Left forelimb (tissue), 1 donor: Measurements from ENCODE around the gene DDX10.
"Not testable (repeated sequence)": the region's sequence is repeated elsewhere in the genome, so short reads cannot be mapped to it uniquely, and the experiment has no call there.

Experiments
- DNase-seq: peaks from one replicate; pipeline ENCODE4 v3.0.0-alpha.2; 2018; ENCODE audit warnings: low spot score

DDX10 gene

GRCh38 chr11:108823960-108824359 lies 159.1 kb downstream of the DDX10 start:
- not testable (repeated sequence) for DNase-seq

GRCh38 chr11:108824545-108824944 lies 159.7 kb downstream of the DDX10 start:
- no peak for DNase-seq

DNA sequence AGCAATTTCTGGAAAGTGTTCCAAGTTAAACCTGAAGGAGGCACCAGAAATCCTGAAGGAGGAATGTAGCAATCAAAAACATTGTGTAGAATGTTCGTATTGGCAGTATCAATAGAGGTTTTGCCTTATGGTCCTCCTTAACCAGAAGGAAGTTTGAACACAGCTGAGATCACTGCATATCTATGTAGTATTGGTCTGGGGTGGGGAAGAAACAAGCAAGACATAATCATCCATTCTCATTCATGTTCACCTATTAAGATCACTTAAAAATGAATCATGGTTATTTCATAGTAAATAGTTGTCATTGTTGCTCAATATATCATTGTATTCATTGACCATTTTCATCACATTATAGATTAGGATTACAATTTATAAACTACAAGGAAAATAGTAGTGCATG lies 160.5 kb downstream of the DDX10 start:
- DNase-seq, result no peak

GRCh38 chr11:108826136-108826535 lies 161.3 kb downstream of the DDX10 start:
- no peak for DNase-seq

GRCh38 chr11:108835624-108836023 lies 170.8 kb downstream of the DDX10 start:
- DNase-seq, result no peak

- DNase-seq, result no peak
These were observed 171.7 kb downstream of the DDX10 start for GRCh38 chr11:108836541-108836940.

- no peak for DNase-seq
These were observed 173.4 kb downstream of the DDX10 start for GRCh38 chr11:108838102-108838791.

DNA sequence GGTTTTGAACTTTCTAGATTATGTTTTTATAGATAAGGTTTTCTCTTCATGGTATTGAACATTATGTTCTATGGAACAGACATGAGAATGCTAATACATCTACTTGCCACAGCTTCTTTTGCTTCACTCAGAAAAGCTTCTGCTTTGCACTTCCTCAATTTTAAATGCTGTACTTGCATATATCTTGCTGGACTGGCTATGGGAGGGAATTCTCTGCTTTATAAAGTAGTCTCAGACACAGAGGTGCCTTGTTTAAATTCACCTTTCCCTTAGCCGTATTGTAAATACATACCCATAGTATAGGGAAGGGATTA lies 173.9 kb downstream of the DDX10 start:
- DNase-seq, result no peak

- no peak for DNase-seq
These were observed 181.1 kb downstream of the DDX10 start for GRCh38 chr11:108846009-108846408.

DNA sequence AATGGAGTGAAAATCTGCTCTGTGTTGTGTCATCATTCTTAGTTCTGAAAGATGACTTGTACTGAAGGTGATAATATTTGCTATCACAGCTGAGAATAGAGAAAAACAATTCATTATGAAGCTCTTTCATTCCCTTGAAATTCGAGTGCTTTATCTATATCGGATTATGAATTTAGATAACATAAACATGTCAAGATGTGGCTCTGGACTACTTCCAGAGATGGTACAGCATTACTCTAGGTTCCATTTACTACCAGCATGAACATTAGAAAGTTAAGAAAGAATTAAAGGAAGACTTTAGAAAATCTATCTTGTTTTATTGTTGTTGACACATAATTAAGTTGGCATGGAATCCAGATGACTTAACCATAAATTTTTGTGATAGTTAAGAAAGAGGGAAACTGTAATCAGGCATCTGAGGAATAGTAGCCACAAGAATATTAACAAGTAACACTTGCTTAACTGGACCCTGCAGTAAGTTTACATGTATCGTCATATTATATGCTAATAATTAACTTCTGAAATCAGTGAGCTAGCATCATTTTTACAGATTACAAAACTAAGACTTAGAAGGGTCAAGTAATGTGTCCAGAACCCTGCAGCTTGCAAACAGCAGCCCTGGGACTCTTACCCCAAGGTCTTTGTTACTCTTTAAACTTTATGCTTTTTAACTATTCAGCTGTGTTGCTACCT lies 182.6 kb downstream of the DDX10 start:
- DNase-seq, result no peak

- no peak for DNase-seq
These were observed 186.9 kb downstream of the DDX10 start for GRCh38 chr11:108851781-108852180.

GRCh38 chr11:108852701-108853100 lies 187.8 kb downstream of the DDX10 start:
- DNase-seq, result no peak

DNA sequence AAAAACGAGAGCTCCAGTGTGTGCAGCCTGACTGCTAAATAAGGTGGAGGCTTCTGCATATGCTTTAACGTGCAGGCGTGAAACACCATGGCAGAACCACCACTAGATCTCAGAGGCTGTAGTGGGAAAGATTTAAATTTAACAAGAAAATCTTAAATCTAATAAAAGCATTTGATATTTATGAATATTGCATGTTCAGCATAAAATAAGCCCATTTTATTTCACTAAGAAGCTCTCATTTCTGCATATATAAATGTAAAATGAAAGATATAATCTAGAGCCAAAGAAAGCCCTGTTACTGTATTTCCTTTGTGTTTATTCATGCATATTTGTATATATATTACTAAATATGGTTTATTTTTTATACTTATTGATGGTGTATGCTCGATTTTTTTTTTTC lies 188.3 kb downstream of the DDX10 start:
- no peak for DNase-seq

- no peak for DNase-seq
These were observed 189.0 kb downstream of the DDX10 start for GRCh38 chr11:108853864-108854263.

GRCh38 chr11:108854346-108854745 lies 189.5 kb downstream of the DDX10 start:
- no peak for DNase-seq

DNA sequence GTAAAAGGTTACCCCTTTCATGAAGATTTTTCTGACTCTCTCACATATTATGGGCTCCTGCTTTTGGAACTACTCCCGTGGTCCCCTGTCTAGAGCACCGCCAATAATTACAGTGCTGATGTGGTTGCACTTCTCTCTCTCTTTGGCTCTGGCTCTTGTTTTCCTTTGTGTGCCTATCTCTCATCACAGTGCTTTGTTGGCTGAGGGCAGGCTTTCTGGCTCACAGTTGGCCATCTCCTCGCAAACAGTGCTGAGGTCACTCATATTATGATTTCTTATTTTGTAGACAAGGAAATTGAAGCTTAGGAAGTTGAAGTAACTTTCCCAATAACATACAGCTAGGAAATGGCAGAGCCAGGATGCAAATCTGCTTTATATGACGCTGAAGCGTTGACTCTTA lies 192.5 kb downstream of the DDX10 start:
- DNase-seq, result no peak

- no peak for DNase-seq
These were observed 193.8 kb downstream of the DDX10 start for GRCh38 chr11:108858622-108859021.

DNA sequence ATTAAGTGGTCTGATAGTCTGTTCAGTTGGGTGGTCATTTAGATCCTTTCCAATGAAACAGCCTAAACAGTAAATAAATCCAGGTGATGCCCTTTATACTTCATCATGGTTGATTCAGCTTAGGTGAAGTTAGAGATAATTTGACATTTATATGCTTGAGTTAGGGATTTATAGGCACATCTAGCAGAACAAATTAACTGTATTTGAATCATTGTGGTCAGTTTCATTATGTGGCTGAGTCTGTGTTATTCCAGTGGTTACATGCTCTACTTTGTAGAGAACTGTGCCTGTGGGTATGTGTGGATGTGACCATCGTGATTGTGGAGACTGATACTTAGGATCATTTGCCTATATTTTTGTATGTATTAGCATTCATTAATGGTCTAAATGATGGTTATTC lies 194.6 kb downstream of the DDX10 start:
- DNase-seq, result no peak

- DNase-seq, result no peak
These were observed 198.7 kb downstream of the DDX10 start for GRCh38 chr11:108863528-108863927.

GRCh38 chr11:108865406-108865805 lies 200.5 kb downstream of the DDX10 start:
- DNase-seq, result no peak

DNA sequence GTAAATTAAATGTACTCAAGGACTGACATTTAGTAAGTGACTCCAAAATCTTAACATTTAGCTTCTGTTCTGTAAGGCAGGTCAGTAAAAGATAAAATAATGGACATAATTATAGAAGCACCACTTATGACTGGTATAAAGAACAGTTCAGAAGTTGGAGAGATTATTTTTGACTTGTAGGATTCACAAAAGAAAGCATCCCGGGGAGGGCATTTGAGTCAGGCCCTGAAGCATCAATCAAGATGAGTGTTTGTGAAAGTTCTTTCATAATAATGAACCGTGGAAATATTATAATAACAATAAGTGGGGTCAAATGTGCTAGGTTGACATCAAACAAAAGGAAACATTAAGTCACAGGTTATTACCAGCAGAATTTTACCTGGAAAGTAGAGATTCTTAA lies 201.9 kb downstream of the DDX10 start:
- no peak for DNase-seq

GRCh38 chr11:108870373-108871020 lies 205.6 kb downstream of the DDX10 start:
- no peak for DNase-seq

DNA sequence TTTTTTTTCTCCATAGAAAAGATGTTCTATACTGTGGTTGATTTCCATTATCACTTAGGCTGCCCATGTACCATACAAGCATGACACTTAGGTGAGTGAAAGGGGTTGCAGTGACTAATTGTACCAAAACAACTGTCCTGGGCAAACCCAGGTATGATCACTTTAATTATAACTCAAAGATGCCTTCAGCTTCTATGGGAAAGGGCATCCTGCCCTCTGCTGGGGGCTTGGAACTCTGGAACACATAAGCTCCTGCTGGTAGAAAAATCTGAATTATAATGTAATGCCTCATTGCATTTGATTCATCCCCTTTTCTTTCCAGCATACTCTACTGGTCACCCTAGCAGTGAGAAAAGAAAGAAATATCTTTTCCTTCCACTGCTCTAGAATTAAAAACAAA lies 206.3 kb downstream of the DDX10 start:
- no peak for DNase-seq

DNA sequence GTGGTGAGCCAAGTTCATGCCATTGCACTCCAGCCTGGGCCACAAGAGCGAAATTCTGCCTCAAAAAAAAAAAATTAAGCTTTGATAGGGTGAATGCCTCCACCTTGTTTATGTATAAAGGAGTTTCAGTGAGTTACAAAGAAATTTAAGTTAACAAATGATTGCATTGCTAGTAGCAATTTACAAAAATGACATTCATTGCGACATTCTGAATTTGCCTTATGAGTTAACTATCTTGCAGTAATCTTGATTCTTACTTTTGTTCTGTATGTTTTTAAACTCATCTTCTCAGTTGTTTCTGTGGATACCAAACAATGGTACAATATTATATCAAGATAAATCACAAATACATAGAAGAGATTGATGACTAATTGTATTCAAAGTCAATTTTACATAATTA lies 207.0 kb downstream of the DDX10 start:
- DNase-seq, result no peak
